ENCODE results near the gene NECTIN1.
A peak's percentile ranks its signal among the peaks of the same experiment; 100 is the strongest.

The NECTIN1 gene

DNA sequence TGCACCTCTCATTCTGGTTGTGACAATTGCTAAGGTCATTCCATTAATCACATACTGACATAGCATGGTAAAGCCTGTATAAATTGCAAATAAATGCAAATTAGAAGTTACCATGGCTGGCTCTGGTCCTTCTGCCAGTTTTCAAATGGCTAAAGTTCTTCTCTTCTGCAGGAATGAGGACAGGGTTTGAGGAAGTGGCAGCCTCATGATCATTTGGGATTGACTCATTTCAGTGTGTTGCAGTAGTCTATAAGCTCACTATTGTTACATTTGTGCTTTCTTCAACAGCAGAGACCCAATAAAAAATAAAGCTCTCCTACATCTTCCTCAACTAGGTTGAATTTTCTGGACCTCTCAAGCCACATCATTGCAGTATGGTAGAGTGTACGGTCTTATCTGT is 60.3 kb downstream of the NECTIN1 start:
- no peak overlapping the region for H4K91ac ChIP-seq (ENCODE audit: low read depth, low read length)
- no peak overlapping the region for H4K12ac ChIP-seq (ENCODE audit: low read depth, low read length)
- DNase-seq, result no peak
- no peak overlapping the region for H2AK5ac ChIP-seq (ENCODE audit: low read length)
- no peak overlapping the region for H3K27ac ChIP-seq (ENCODE audit: low read depth, low read length)
- H3K14ac ChIP-seq (ENCODE audit: low read length), result no peak overlapping the region
- H3K4me2 ChIP-seq (ENCODE audit: low read length), result no peak overlapping the region
- no peak overlapping the region for H3K4ac ChIP-seq (ENCODE audit: low read depth, low read length)
- no peak overlapping the region for H2BK5ac ChIP-seq (ENCODE audit: low read depth, low read length, poor library complexity)
- no peaks in the 10 kb centered on the region for H3K27me3 ChIP-seq (ENCODE audit: insufficient read depth, low read length)
- no peak overlapping the region for H2BK120ac ChIP-seq (ENCODE audit: insufficient read depth, low read length, poor library complexity)
- peaks cover 4% of the 10 kb centered on the region for H3K9me3 ChIP-seq (ENCODE audit: insufficient read depth, low read depth, low read length)
- H3K4me3 ChIP-seq (ENCODE audit: low read depth, low read length), result no peak overlapping the region
- no peak overlapping the region for H3K18ac ChIP-seq (ENCODE audit: low read length)
- H3K36me3 ChIP-seq (ENCODE audit: control insufficient read depth in 1 of 2, insufficient read depth in 2 of 2, low read length in 2 of 2), result peaks cover 6 to 14% of the 10 kb centered on the region in 2 experiments
- no CpG with 5 or more reads among the region's 1 CpG for WGBS (ENCODE audit: extremely low coverage, insufficient coverage, insufficient read length)
- no peaks in the 10 kb centered on the region for H3K79me1 ChIP-seq (ENCODE audit: low read length)
- H3K79me2 ChIP-seq (ENCODE audit: control insufficient read depth, insufficient read depth, low read length, poor library complexity), result no peaks in the 10 kb centered on the region
- H2AFZ ChIP-seq (ENCODE audit: insufficient read depth, low read length, poor library complexity), result no peak overlapping the region
- no peak overlapping the region for H4K8ac ChIP-seq (ENCODE audit: low read depth, low read length)
- no peak overlapping the region for H3K23ac ChIP-seq (ENCODE audit: low read length)
- H3K9ac ChIP-seq (ENCODE audit: low read length), result no peak overlapping the region
- H2BK12ac ChIP-seq (ENCODE audit: low read length), result no peak overlapping the region
- H3K4me1 ChIP-seq (ENCODE audit: control insufficient read depth in 1 of 2, insufficient read depth in 2 of 2, low read length in 2 of 2), result no peaks in the 10 kb centered on the region

DNA sequence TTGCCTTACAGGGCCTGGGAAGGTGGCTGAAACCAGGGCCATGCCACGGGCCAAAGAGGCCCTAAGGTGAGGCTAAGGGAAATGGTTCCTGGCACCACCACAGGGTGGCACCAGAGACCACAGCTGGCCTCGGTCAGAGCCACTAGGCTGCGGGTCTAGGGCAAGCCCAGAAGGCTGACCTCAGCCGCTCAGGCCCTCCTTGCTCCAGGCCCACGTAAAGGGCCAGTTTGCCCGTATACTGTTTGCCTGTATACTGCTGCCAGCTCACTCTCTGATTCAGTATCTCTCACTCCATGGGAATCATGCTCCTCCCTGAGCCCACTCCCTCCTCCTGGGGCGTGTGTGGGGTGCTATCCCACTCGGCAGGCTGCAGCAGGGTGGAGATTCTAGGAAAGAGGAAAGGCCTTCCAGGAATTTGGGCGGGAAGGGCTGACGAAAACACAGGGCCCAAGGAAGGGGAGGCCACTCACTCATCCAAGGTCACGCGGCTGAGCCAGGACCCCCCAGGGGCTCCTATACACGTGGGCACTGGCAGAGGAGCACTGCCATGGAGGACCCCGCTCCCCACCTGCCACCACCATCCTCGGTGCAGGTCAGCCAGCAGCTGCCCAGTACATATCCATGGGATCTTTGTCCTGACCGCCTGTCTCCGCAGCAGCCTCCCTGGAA is 62.4 kb downstream of the NECTIN1 start:
- H3K18ac ChIP-seq (ENCODE audit: low read length), result no peak overlapping the region
- DNase-seq, result peak; percentile 90 to 96
- H3K9ac ChIP-seq (ENCODE audit: low read length), result no peak overlapping the region
- H3K36me3 ChIP-seq (ENCODE audit: control insufficient read depth in 1 of 2, insufficient read depth in 2 of 2, low read length in 2 of 2), result peaks cover 2 to 6% of the 10 kb centered on the region in 2 experiments
- no peak overlapping the region for H2BK120ac ChIP-seq (ENCODE audit: insufficient read depth, low read length, poor library complexity)
- H3K14ac ChIP-seq (ENCODE audit: low read length), result no peak overlapping the region
- H2AFZ ChIP-seq (ENCODE audit: insufficient read depth, low read length, poor library complexity), result no peak overlapping the region
- no peak overlapping the region for H4K91ac ChIP-seq (ENCODE audit: low read depth, low read length)
- peaks cover 4% of the 10 kb centered on the region for H3K9me3 ChIP-seq (ENCODE audit: insufficient read depth, low read depth, low read length)
- H3K4me3 ChIP-seq (ENCODE audit: low read depth, low read length), result no peak overlapping the region
- H2BK12ac ChIP-seq (ENCODE audit: low read length), result no peak overlapping the region
- no CpG with 5 or more reads among the region's 17 CpGs for WGBS (ENCODE audit: extremely low coverage, insufficient coverage, insufficient read length)
- H3K4me1 ChIP-seq (ENCODE audit: control insufficient read depth in 1 of 2, insufficient read depth in 2 of 2, low read length in 2 of 2), result no peaks in the 10 kb centered on the region
- H3K4me2 ChIP-seq (ENCODE audit: low read length), result no peak overlapping the region
- no peak overlapping the region for H2AK5ac ChIP-seq (ENCODE audit: low read length)
- no peak overlapping the region for H2BK5ac ChIP-seq (ENCODE audit: low read depth, low read length, poor library complexity)
- no peaks in the 10 kb centered on the region for H3K27me3 ChIP-seq (ENCODE audit: insufficient read depth, low read length)
- no peaks in the 10 kb centered on the region for H3K79me1 ChIP-seq (ENCODE audit: low read length)
- no peaks in the 10 kb centered on the region for H3K79me2 ChIP-seq (ENCODE audit: control insufficient read depth, insufficient read depth, low read length, poor library complexity)
- H3K23ac ChIP-seq (ENCODE audit: low read length), result no peak overlapping the region
- no peak overlapping the region for H3K27ac ChIP-seq (ENCODE audit: low read depth, low read length)
- no peak overlapping the region for H4K8ac ChIP-seq (ENCODE audit: low read depth, low read length)
- no peak overlapping the region for H3K4ac ChIP-seq (ENCODE audit: low read depth, low read length)
- H4K12ac ChIP-seq (ENCODE audit: low read depth, low read length), result no peak overlapping the region

DNA sequence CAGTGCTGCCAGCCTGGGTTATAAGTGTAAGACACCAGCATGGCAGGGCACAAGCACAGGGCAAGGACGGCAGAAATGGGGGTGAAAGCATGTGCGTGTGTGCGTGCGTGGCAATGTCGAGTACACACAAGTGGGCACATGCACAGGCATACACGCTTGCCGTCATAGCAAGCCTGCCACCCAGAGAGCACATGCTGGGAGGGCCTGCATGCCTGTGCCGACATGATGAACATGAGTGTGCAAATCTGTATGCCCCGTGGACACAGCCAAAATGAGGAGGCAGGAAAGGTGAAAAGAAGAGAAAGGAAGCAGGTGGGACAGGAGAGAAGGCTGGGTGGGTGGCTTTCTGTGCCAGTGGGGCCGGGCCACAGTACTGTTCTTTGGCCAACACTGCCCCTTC is 62.9 kb downstream of the NECTIN1 start:
- Histone ChIP-seq H2BK120ac (ENCODE audit: insufficient read depth, low read length, poor library complexity) (no peak overlapping the region), H3K4me1 (ENCODE audit: control insufficient read depth in 1 of 2, insufficient read depth in 2 of 2, low read length in 2 of 2) (no peaks in the 10 kb centered on the region), H3K27me3 (ENCODE audit: insufficient read depth, low read length) (no peaks in the 10 kb centered on the region), H2BK12ac (ENCODE audit: low read length) (no peak overlapping the region), H4K91ac (ENCODE audit: low read depth, low read length) (no peak overlapping the region), H4K12ac (ENCODE audit: low read depth, low read length) (no peak overlapping the region), H3K4me3 (ENCODE audit: low read depth, low read length) (no peak overlapping the region), H2AK5ac (ENCODE audit: low read length) (no peak overlapping the region), H3K14ac (ENCODE audit: low read length) (no peak overlapping the region), H3K23ac (ENCODE audit: low read length) (no peak overlapping the region), H4K8ac (ENCODE audit: low read depth, low read length) (no peak overlapping the region), H3K18ac (ENCODE audit: low read length) (no peak overlapping the region), H3K27ac (ENCODE audit: low read depth, low read length) (no peak overlapping the region), H3K4me2 (ENCODE audit: low read length) (no peak overlapping the region), H3K36me3 (ENCODE audit: control insufficient read depth in 1 of 2, insufficient read depth in 2 of 2, low read length in 2 of 2) (peaks cover 2 to 9% of the 10 kb centered on the region in 2 experiments), H3K79me2 (ENCODE audit: control insufficient read depth, insufficient read depth, low read length, poor library complexity) (no peaks in the 10 kb centered on the region), H3K79me1 (ENCODE audit: low read length) (no peaks in the 10 kb centered on the region), H3K4ac (ENCODE audit: low read depth, low read length) (no peak overlapping the region), H2AFZ (ENCODE audit: insufficient read depth, low read length, poor library complexity) (no peak overlapping the region), H3K9me3 (ENCODE audit: insufficient read depth, low read depth, low read length) (peaks cover 4% of the 10 kb centered on the region), H3K9ac (ENCODE audit: low read length) (no peak overlapping the region), H2BK5ac (ENCODE audit: low read depth, low read length, poor library complexity) (no peak overlapping the region)
- DNase-seq, result no peak
- WGBS (ENCODE audit: extremely low coverage, insufficient coverage, insufficient read length), result no CpG with 5 or more reads among the region's 10 CpGs

DNA sequence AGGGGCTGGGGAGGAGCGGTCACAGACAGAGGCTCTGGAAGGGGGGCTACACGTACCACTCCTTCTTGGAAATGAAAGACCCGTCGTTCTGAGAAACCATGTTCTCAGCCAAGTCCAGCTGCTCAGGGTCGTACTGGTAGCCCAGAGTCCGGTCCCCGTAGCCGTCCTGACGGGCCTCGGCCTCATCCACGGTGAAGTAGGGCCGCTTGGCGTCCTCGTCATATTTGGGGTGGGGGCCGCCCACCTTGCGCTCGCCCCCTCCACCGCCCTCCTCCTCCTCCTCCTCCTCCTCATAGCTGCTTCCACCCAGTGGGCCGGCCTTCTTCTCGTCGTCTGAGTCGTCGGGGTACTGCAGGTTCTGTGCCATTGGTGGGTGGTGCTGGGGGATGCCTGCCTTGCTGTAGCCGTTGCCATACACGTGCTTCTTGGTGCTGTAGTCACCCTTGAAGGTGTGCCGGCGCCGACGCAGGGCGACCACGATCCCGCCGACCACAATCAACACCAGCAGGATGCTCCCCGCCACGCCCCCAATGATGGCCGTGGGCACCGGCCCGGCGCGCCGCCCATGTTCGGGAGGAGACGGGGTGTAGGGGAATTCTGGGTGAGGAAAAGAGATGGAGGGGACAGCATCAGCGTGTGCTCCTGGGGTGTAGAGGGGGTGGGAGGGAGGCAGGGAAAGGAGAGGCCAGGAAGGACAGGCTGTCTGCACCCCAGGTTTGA is 64.1 kb downstream of the NECTIN1 start:
- WGBS (ENCODE audit: extremely low coverage, insufficient coverage, insufficient read length), result no CpG with 5 or more reads among the region's 44 CpGs
- Histone ChIP-seq H3K14ac (ENCODE audit: low read length) (no peak overlapping the region), H3K4me3 (ENCODE audit: low read depth, low read length) (no peak overlapping the region), H2BK12ac (ENCODE audit: low read length) (no peak overlapping the region), H2AFZ (ENCODE audit: insufficient read depth, low read length, poor library complexity) (no peak overlapping the region), H3K4me2 (ENCODE audit: low read length) (no peak overlapping the region), H4K12ac (ENCODE audit: low read depth, low read length) (no peak overlapping the region), H4K8ac (ENCODE audit: low read depth, low read length) (no peak overlapping the region), H3K27ac (ENCODE audit: low read depth, low read length) (no peak overlapping the region), H3K18ac (ENCODE audit: low read length) (no peak overlapping the region), H2BK120ac (ENCODE audit: insufficient read depth, low read length, poor library complexity) (no peak overlapping the region), H3K4ac (ENCODE audit: low read depth, low read length) (no peak overlapping the region), H3K36me3 (ENCODE audit: control insufficient read depth in 1 of 2, insufficient read depth in 2 of 2, low read length in 2 of 2) (peaks cover 2 to 9% of the 10 kb centered on the region in 2 experiments), H2BK5ac (ENCODE audit: low read depth, low read length, poor library complexity) (no peak overlapping the region), H3K79me2 (ENCODE audit: control insufficient read depth, insufficient read depth, low read length, poor library complexity) (no peaks in the 10 kb centered on the region), H2AK5ac (ENCODE audit: low read length) (no peak overlapping the region), H3K4me1 (ENCODE audit: control insufficient read depth in 1 of 2, insufficient read depth in 2 of 2, low read length in 2 of 2) (no peaks in the 10 kb centered on the region), H3K27me3 (ENCODE audit: insufficient read depth, low read length) (no peaks in the 10 kb centered on the region), H4K91ac (ENCODE audit: low read depth, low read length) (no peak overlapping the region), H3K23ac (ENCODE audit: low read length) (no peak overlapping the region), H3K9me3 (ENCODE audit: insufficient read depth, low read depth, low read length) (peaks cover 4% of the 10 kb centered on the region), H3K79me1 (ENCODE audit: low read length) (no peaks in the 10 kb centered on the region), H3K9ac (ENCODE audit: low read length) (no peak overlapping the region)
- no peak for DNase-seq

Data from trophoblast cell (in vitro differentiated cells and primary cell).